OCI-LY1 (cell line): ENCODE measurements around the gene RINT1.

Source experiments
- H2AFZ ChIP-seq: fragments of 200-600 bp; sonication (generic), shearing (Covaris generic); 2 replicates; pipeline ENCODE4 v1.6.0; 2014; ENCODE audit warnings: antibody characterized with exemption, mild to moderate bottlenecking, low read length
- H3F3A ChIP-seq: fragments of 200-600 bp; sonication (generic), shearing (Covaris generic); 2 replicates; pipeline ENCODE4 v1.6.0; 2014; ENCODE audit warnings: mild to moderate bottlenecking, antibody characterized with exemption, low read length, moderate library complexity; ENCODE audit not compliant: insufficient read depth
- H3K27ac ChIP-seq: fragments of 200-600 bp; sonication (generic); 2 replicates; pipeline ENCODE4 v1.5.1; 2014; ENCODE audit warnings: low read length, mixed run types, mild to moderate bottlenecking, low read depth; ENCODE audit not compliant: poor library complexity, severe bottlenecking
- H3K27me3 ChIP-seq: fragments of 200-600 bp; sonication (generic); 2 replicates; pipeline ENCODE4 v1.6.0; 2014; ENCODE audit warnings: antibody characterized with exemption, mild to moderate bottlenecking, low read length, moderate library complexity; ENCODE audit not compliant: insufficient read depth
- H3K36me3 ChIP-seq: fragments of 200-600 bp; sonication (generic); 2 replicates; pipeline ENCODE4 v1.6.1; 2014; ENCODE audit warnings: mild to moderate bottlenecking, antibody characterized with exemption, low read length, moderate library complexity, mixed read lengths; ENCODE audit not compliant: insufficient read depth
- H3K4me1 ChIP-seq: fragments of 200-600 bp; sonication (generic); 2 replicates; pipeline ENCODE4 v1.5.1; 2014; ENCODE audit warnings: mild to moderate bottlenecking, low read length, moderate library complexity; ENCODE audit not compliant: insufficient read depth, severe bottlenecking
- H3K4me2 ChIP-seq: fragments of 200-600 bp; sonication (generic), shearing (Covaris generic); 2 replicates; pipeline ENCODE4 v1.6.1; 2014; ENCODE audit warnings: low read length
- H3K4me3 ChIP-seq: fragments of 200-600 bp; sonication (generic); 2 replicates; pipeline ENCODE4 v1.5.1; 2014; ENCODE audit warnings: low read length, low read depth, mild to moderate bottlenecking, mixed read lengths; ENCODE audit not compliant: poor library complexity, severe bottlenecking
- H3K79me2 ChIP-seq: fragments of 200-600 bp; shearing (Covaris generic); 2 replicates; pipeline ENCODE4 v1.6.1; 2016; ENCODE audit warnings: mixed run types, low read length, mixed read lengths; ENCODE audit not compliant: insufficient read depth
- H3K9ac ChIP-seq: fragments of 200-600 bp; sonication (generic), shearing (Covaris generic); 2 replicates; pipeline ENCODE4 v1.6.1; 2014; ENCODE audit warnings: mild to moderate bottlenecking, low read length, mixed read lengths
- H3K9me2 ChIP-seq: fragments of 200-600 bp; sonication (generic), shearing (Covaris generic); 2 replicates; pipeline ENCODE4 v1.6.1; 2014; ENCODE audit warnings: low read depth, mild to moderate bottlenecking, low read length, mixed read lengths
- H3K9me3 ChIP-seq: fragments of 200-600 bp; shearing (Covaris generic); 2 replicates; pipeline ENCODE4 v1.6.1; 2014; ENCODE audit warnings: low read length, mixed read lengths
- H4K20me1 ChIP-seq: fragments of 200-600 bp; sonication (generic), shearing (Covaris generic); 2 replicates; pipeline ENCODE4 v1.6.0; 2016; ENCODE audit warnings: mild to moderate bottlenecking, low read length; ENCODE audit not compliant: insufficient read depth
- EZH2 ChIP-seq: fragments of 200-600 bp; sonication (generic), shearing (Covaris generic); IDR thresholded peaks from 2 replicates; pipeline ENCODE4 v1.8.0; 2017; ENCODE audit warnings: borderline replicate concordance, mixed run types, mild to moderate bottlenecking, antibody characterized with exemption, low read length, moderate library complexity, mixed read lengths
- TF ChIP-seq, protein P1 (sequence below): fragments of 200-600 bp; sonication (generic), shearing (Covaris generic); IDR thresholded peaks from 2 replicates; pipeline ENCODE4 v1.5.1; 2017; ENCODE audit warnings: mild to moderate bottlenecking, antibody characterized with exemption, low read length, moderate library complexity, mixed read lengths

RINT1 gene

DNA sequence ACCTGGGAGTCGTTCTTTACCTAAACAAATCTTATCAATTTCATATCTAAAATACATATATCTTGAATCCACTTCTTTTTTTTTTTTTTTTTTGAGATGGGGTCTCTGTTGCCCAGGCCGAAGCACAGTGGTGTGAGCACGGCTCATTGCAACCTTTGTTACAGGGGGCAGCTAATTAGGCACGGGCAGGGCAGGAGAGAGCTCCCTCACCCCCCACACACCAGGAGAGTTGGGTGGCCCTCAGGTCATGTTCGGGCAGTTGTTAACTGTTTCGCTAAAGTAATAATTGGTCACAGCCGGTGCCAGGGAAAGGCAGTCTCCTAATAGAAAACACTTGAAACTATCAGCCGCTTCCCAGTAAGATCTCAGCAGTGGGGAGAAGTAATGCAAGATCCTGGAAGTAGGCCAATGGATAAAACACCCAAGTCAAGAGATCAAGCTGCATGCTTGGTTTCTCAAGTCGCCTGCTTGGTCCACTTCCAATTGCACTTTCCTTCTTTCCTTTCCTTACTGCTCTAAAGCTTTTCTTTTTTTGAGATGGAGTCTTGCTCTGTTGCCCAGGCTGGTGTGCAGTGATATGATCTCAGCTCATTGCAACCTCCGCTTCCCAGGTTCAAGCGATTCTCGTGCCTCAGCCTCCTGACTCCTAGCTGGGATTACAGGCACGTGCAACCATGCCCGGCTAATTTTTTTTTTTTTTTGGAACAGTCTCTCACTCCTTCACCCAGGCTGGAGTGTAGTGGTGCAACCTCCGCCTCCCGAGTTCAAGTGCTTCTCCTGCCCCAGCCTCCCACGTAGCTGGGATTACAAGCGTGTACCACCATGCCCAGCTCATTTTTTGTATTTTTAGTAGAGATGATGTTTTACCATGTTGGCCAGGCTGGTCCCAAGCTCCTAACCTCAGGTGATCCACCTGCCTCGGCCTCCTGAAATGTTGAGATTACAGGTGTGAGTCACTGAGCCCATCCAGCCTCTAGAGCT, 70.6 kb downstream of the RINT1 start:
- Histone ChIP-seq H3K4me3 (no peak overlapping the region), H3K9ac (no peak overlapping the region), H3K4me2 (no peak overlapping the region), H3K4me1 (no peaks in the 10 kb centered on the region), H3K79me2 (no peaks in the 10 kb centered on the region), H3F3A (no peaks in the 10 kb centered on the region), H2AFZ (no peak overlapping the region), H3K9me2 (no peaks in the 10 kb centered on the region), H3K9me3 (no peaks in the 10 kb centered on the region), H3K27me3 (no peaks in the 10 kb centered on the region), H4K20me1 (no peaks in the 10 kb centered on the region), H3K27ac (no peak overlapping the region), H3K36me3 (no peaks in the 10 kb centered on the region)
- TF ChIP-seq, protein P1, sequence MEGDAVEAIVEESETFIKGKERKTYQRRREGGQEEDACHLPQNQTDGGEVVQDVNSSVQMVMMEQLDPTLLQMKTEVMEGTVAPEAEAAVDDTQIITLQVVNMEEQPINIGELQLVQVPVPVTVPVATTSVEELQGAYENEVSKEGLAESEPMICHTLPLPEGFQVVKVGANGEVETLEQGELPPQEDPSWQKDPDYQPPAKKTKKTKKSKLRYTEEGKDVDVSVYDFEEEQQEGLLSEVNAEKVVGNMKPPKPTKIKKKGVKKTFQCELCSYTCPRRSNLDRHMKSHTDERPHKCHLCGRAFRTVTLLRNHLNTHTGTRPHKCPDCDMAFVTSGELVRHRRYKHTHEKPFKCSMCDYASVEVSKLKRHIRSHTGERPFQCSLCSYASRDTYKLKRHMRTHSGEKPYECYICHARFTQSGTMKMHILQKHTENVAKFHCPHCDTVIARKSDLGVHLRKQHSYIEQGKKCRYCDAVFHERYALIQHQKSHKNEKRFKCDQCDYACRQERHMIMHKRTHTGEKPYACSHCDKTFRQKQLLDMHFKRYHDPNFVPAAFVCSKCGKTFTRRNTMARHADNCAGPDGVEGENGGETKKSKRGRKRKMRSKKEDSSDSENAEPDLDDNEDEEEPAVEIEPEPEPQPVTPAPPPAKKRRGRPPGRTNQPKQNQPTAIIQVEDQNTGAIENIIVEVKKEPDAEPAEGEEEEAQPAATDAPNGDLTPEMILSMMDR, result no peak
- TF ChIP-seq EZH2, result no peak

- Histone ChIP-seq H3K4me3 (no peak overlapping the region), H4K20me1 (no peaks in the 10 kb centered on the region), H3K4me2 (no peak overlapping the region), H3K9ac (no peak overlapping the region), H2AFZ (no peak overlapping the region), H3K4me1 (no peaks in the 10 kb centered on the region), H3K9me3 (no peaks in the 10 kb centered on the region), H3K9me2 (no peaks in the 10 kb centered on the region), H3K27me3 (0 out of 2 replicates have a peak, but pooled peaks cover 3% of the 10 kb centered on the region), H3F3A (no peaks in the 10 kb centered on the region), H3K79me2 (no peaks in the 10 kb centered on the region), H3K36me3 (no peaks in the 10 kb centered on the region), H3K27ac (no peak overlapping the region)
- no peak for TF ChIP-seq EZH2
- TF ChIP-seq, protein P1, result no peak
Observed at GRCh38 chr7:105610165-105610930, 78.3 kb downstream of the RINT1 start.

GRCh38 chr7:105611856-105612775, 80.1 kb downstream of the RINT1 start:
- Histone ChIP-seq H3K9me2 (no peaks in the 10 kb centered on the region), H3K9me3 (no peaks in the 10 kb centered on the region), H3K9ac (no peak overlapping the region), H3K36me3 (no peaks in the 10 kb centered on the region), H3K79me2 (no peaks in the 10 kb centered on the region), H3K4me1 (no peaks in the 10 kb centered on the region), H3K27me3 (0 out of 2 replicates have a peak, but pooled peaks cover 3% of the 10 kb centered on the region), H2AFZ (no peak overlapping the region), H3F3A (no peaks in the 10 kb centered on the region), H4K20me1 (no peaks in the 10 kb centered on the region), H3K4me2 (no peak overlapping the region), H3K4me3 (no peak overlapping the region), H3K27ac (no peak overlapping the region)
- no peak for TF ChIP-seq EZH2
- TF ChIP-seq, protein P1, result no peak
